WERI-Rb-1 (cell line): ENCODE measurements around the gene C3orf85.
A peak's percentile ranks its signal among the peaks of the same experiment; 100 is the strongest.

Experiments
- DNase-seq: peaks from one replicate; pipeline ENCODE4 v3.0.0-alpha.2; 2020
- H3K27ac ChIP-seq: fragments of 250-450 bp; sonication (Bioruptor Pico); 2 replicates; pipeline ENCODE4 v1.5.1; 2020; ENCODE audit warnings: mild to moderate bottlenecking, moderate library complexity
- H3K27me3 ChIP-seq: fragments of 250-450 bp; sonication (Bioruptor Pico); 2 replicates; pipeline ENCODE4 v1.5.1; 2021; ENCODE audit warnings: mild to moderate bottlenecking, low read depth, moderate library complexity; ENCODE audit not compliant: insufficient read depth, severe bottlenecking
- H3K36me3 ChIP-seq: fragments of 250-450 bp; sonication (Bioruptor Pico); 2 replicates; pipeline ENCODE4 v1.5.1; 2020; ENCODE audit warnings: mild to moderate bottlenecking, moderate library complexity
- H3K4me3 ChIP-seq: 2 replicates; pipeline ENCODE4 v1.5.1; 2011; ENCODE audit warnings: low read depth, mild to moderate bottlenecking, control low read depth, low read length
- H3K9me3 ChIP-seq: fragments of 250-450 bp; sonication (Bioruptor Pico); 2 replicates; pipeline ENCODE4 v1.5.1; 2021; ENCODE audit warnings: mild to moderate bottlenecking, moderate library complexity; ENCODE audit not compliant: severe bottlenecking
- CTCF ChIP-seq: IDR thresholded peaks from 2 replicates; pipeline ENCODE4 v1.5.1; 2011; ENCODE audit warnings: low read depth, mild to moderate bottlenecking, control low read depth, inconsistent platforms, low read length

The C3orf85 gene

GRCh38 chr3:109177908-109178307 is 41.4 kb downstream of the C3orf85 start:
- no peak overlapping the region for H3K27ac ChIP-seq
- no peaks in the 10 kb centered on the region for H3K9me3 ChIP-seq
- no peak for TF ChIP-seq CTCF
- no peaks in the 10 kb centered on the region for H3K36me3 ChIP-seq
- no peaks in the 10 kb centered on the region for H3K27me3 ChIP-seq
- no peak overlapping the region for H3K4me3 ChIP-seq
- DNase-seq = no peak

DNA sequence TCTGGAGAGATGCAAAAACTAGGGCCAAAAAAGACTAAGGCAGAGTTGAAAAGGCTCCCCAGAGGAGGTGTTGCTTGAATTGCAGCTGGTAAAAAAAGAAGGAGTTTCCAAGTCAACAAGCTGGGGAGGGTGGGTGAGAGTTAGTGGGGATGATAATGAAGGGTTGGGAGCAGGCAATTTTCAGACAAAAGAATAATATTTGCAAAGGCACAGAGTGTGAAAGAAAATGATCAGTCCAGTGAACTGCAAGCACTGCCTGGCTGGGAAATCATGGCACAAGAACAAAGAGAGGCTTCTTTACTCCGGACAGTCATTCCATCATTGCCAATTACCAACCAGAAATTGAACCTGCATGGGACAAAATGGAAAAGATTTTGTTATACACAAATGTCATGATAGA is 42.2 kb downstream of the C3orf85 start:
- DNase-seq = no peak

DNA sequence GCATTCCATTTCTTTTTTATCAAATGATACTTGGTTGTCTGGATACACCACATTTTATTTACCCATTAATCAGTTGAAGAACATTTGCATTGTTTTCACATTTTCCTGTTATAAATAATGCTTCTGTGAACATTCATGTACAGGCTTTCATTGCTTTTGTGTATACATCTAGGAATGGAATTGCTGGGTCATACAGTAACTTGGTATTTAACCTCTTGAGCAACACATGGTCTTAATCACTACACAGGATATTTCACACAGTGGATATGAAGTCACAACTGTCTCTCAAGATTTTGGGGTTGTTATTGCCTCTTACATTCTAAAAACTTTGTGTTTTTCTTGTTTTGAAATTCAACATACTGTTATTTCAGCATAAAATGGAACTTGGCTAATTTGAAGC is 48.2 kb downstream of the C3orf85 start:
- H3K27ac ChIP-seq = no peak overlapping the region
- DNase-seq = no peak
- no peak overlapping the region for H3K4me3 ChIP-seq
- H3K27me3 ChIP-seq = no peaks in the 10 kb centered on the region
- no peak for TF ChIP-seq CTCF
- no peaks in the 10 kb centered on the region for H3K36me3 ChIP-seq
- H3K9me3 ChIP-seq = peaks cover 3% of the 10 kb centered on the region

More for the DNA sequence above, 42.2 kb downstream of the C3orf85 start:
- H3K9me3 ChIP-seq = peaks cover 3% of the 10 kb centered on the region
- no peak overlapping the region for H3K4me3 ChIP-seq
- H3K27ac ChIP-seq = no peak overlapping the region
- no peaks in the 10 kb centered on the region for H3K27me3 ChIP-seq
- no peaks in the 10 kb centered on the region for H3K36me3 ChIP-seq
- TF ChIP-seq CTCF = no peak

GRCh38 chr3:109187390-109187789 is 50.9 kb downstream of the C3orf85 start:
- H3K4me3 ChIP-seq = no peak overlapping the region
- peaks cover 3% of the 10 kb centered on the region for H3K9me3 ChIP-seq
- peak overlapping the region; percentile 82 for H3K27ac ChIP-seq
- TF ChIP-seq CTCF = no peak
- H3K36me3 ChIP-seq = no peaks in the 10 kb centered on the region
- no peaks in the 10 kb centered on the region for H3K27me3 ChIP-seq
- DNase-seq = no peak

GRCh38 chr3:109188741-109189140 is 52.2 kb downstream of the C3orf85 start:
- Histone ChIP-seq H3K36me3 (no peaks in the 10 kb centered on the region), H3K9me3 (no peaks in the 10 kb centered on the region), H3K27me3 (no peaks in the 10 kb centered on the region), H3K27ac (peak overlapping the region; percentile 82), H3K4me3 (peak overlapping the region; percentile 17)
- TF ChIP-seq CTCF = no peak
- DNase-seq = peak; percentile 95

DNA sequence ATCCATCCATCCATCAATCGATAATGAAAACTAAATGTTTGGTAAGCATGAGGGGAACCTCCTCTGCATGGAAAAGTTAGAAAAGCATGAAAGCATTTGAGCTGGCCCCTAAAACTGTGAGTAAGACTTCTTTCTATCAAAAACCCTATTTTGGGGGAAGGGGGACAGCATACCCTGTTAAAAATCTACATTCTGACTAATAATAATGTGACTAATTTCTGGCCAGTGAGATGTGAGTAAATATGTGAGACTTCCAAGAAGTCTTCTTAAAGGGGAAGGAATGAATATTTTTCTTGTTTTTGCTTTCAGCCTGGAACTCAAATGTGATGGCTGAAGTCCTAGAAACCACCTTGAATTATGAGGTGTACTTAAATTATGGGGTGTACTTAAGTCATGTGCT is 54.9 kb downstream of the C3orf85 start:
- Histone ChIP-seq H3K27ac (no peak overlapping the region), H3K4me3 (no peak overlapping the region), H3K36me3 (no peaks in the 10 kb centered on the region), H3K27me3 (no peaks in the 10 kb centered on the region), H3K9me3 (no peaks in the 10 kb centered on the region)
- DNase-seq = no peak
- TF ChIP-seq CTCF = no peak
